ENCODE results near the gene SZT2. TPM values are rescaled to one million over a fixed set of nuclear protein-coding genes. Genes with fewer than 3 reads are reported as not detected.
A peak's percentile ranks its signal among the peaks of the same experiment; 100 is the strongest.
"Not testable (repeated sequence)": the region's sequence is repeated elsewhere in the genome, so short reads cannot be mapped to it uniquely, and the experiment has no call there.

Gene SZT2
- total RNA-seq, 1 experiment from 2014 or later, result 77.3 TPM

DNA sequence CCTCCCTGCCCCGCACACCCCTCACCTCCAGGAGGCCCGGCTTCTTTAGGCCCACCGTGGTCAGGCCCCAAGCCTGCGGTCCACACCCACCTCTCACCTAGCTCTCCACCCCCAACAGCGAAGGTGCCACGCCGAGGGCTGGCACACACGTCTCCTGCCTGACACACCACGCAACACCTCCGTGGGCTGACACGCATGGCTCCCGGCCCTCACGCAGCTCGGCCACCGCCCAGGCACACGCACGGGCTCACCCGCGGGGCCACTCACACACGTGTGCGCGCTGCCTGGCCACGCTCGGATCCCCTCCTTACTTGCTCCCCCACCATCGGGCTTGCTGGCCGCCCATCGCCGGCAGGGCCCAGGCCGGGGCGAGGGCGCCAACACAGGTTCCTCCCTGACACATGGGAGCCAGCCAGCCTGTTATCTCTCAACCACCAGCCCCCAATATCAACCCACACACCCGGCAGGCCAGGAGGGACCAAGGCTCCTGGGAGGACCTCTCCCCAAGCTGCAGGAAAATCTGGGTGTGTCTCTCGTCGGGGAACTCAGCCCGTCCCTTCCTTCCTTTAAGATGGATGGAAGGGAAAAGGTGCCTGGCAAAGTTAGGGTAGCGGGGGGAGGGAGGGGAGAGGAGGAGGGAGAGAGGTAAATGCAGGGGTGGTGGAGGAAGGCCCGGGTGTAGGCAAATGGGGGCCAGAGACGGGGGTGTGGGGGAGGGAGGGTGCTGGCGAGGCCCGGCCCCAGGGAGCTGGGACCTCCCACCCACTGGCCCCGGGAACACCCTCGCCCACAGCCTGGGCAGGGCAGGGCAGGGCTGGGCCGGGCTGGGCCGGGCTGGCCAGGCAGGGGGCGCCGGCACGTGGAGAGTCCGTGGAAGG is 22.4 kb upstream of the SZT2 start:
- H3K27ac Mint-ChIP-seq (ENCODE audit: unreplicated experiment), result peak overlapping the region; percentile 82
- CTCF ChIA-PET, result interaction anchor here (0.7 to 2.0 kb wide), 7 partner anchors 9 to 140 kb away, joined by 3 to 14 read pairs (median 3); partner anchors contain the start of gene C1orf210
- intact Hi-C loops (cut with micrococcal nuclease; ENCODE audit: unreplicated experiment), result no loop called here
- no peak for TF ChIP-seq CTCF (IDR thresholded peaks at IDR 0.05; ENCODE audit: unreplicated experiment)
- H3K4me1 Mint-ChIP-seq (ENCODE audit: low read depth, unreplicated experiment), result peaks cover 39% of the 10 kb centered on the region
- peaks cover 76% of the 10 kb centered on the region for H3K36me3 Mint-ChIP-seq (ENCODE audit: insufficient read depth, unreplicated experiment)
- DNase-seq, result peak; percentile 35
- H3K4me3 Mint-ChIP-seq (ENCODE audit: low read depth, unreplicated experiment), result peak overlapping the region; percentile 79
- H3K27me3 Mint-ChIP-seq (ENCODE audit: unreplicated experiment), result no peaks in the 10 kb centered on the region
- BruUV-seq (replicated peaks), result TSS peak; percentile 21
- H3K9me3 Mint-ChIP-seq (ENCODE audit: low read depth, unreplicated experiment), result no peaks in the 10 kb centered on the region

DNA sequence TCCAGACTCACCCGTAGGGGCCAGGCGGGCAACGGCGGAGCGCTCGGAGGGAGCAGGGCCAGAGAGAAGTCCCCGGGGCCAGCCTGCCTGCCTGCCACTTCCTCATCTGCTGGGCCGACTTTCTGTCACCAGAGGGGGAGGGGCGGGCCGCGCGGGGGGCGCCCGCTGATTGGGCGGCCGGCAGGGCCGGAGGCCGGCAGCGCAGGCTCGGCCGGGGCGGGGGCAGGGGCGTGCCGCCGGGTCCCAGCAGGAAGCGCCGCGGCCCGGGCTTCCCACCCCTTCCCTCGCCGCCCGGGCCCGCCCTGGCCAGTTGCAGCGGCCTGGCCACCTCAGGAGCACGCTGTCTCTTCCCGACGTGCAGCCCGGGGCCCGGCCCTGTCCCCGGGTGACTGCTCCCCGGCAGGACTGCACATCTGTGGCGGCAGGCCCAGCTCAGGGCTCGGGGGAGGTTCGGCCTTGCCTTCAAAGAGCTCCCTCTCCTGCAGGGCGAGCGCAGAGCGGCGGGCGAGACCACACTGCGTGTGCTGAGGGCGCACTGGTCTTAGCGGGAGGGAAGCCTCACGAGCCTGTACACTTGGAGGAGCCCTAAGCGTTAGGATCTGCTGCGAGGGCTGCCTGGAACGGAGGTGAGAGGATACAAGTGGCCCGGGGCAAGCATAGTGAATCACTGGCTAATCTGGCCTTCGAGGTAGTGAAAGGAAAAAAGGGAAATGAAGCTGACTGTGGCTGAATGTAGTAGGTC is 21.6 kb upstream of the SZT2 start, which contains the start of gene ELOVL1:
Gene ELOVL1 (minus strand): TSS at position 108 of the 742 bp plus-strand sequence. CDS start 2,402 bp downstream, outside the sequence.
- H3K27me3 Mint-ChIP-seq (ENCODE audit: unreplicated experiment), result no peaks in the 10 kb centered on the region
- peaks cover 39% of the 10 kb centered on the region for H3K4me1 Mint-ChIP-seq (ENCODE audit: low read depth, unreplicated experiment)
- CTCF ChIA-PET, result interaction anchor here (1.2 to 2.0 kb wide), 6 partner anchors 10 to 141 kb away, joined by 3 to 14 read pairs (median 4); partner anchors contain the start of gene C1orf210
- H3K9me3 Mint-ChIP-seq (ENCODE audit: low read depth, unreplicated experiment), result no peaks in the 10 kb centered on the region
- peaks cover 68% of the 10 kb centered on the region for H3K36me3 Mint-ChIP-seq (ENCODE audit: insufficient read depth, unreplicated experiment)
- TF ChIP-seq CTCF (IDR thresholded peaks at IDR 0.05; ENCODE audit: unreplicated experiment), result no peak
- peak within 1 kb of the TSS; percentile 88 for H3K27ac Mint-ChIP-seq (ENCODE audit: unreplicated experiment)
- TSS peak; percentile 90 for BruUV-seq (replicated peaks)
- intact Hi-C loops (cut with micrococcal nuclease; ENCODE audit: unreplicated experiment), result no loop called here
- DNase-seq, result peak; percentile 96
- H3K4me3 Mint-ChIP-seq (ENCODE audit: low read depth, unreplicated experiment), result peak within 1 kb of the TSS; percentile 79

DNA sequence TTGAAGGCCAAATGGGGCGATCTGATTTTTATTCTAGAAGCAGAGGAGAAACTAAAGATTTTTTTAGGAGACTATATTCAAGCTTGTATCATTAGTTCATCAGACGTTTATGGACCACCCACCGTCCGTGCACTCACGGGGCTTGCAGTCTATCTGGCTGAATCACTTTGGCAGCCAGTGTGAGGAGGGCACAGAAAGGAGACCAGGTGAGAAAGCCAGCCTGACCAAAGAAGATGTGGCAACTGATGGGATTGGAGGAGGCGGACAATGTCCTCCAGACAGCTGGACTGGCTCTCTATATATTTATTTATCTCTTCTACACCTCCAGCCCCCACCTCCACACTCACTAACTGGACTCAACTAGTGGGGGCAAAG is 21.1 kb upstream of the SZT2 start:
- CTCF ChIA-PET, result interaction anchor here (1.2 to 2.0 kb wide), 4 partner anchors 10 to 112 kb away, joined by 3 to 14 read pairs (median 10); partner anchors contain the start of gene C1orf210
- peaks cover 65% of the 10 kb centered on the region for H3K36me3 Mint-ChIP-seq (ENCODE audit: insufficient read depth, unreplicated experiment)
- no peaks in the 10 kb centered on the region for H3K27me3 Mint-ChIP-seq (ENCODE audit: unreplicated experiment)
- TF ChIP-seq CTCF (IDR thresholded peaks at IDR 0.05; ENCODE audit: unreplicated experiment), result no peak
- peak; percentile 32 for DNase-seq
- peak overlapping the region; percentile 88 for H3K27ac Mint-ChIP-seq (ENCODE audit: unreplicated experiment)
- BruUV-seq (replicated peaks), result no TSS peak
- no peaks in the 10 kb centered on the region for H3K9me3 Mint-ChIP-seq (ENCODE audit: low read depth, unreplicated experiment)
- H3K4me3 Mint-ChIP-seq (ENCODE audit: low read depth, unreplicated experiment), result peak overlapping the region; percentile 79
- H3K4me1 Mint-ChIP-seq (ENCODE audit: low read depth, unreplicated experiment), result peaks cover 38% of the 10 kb centered on the region
- intact Hi-C loops (cut with micrococcal nuclease; ENCODE audit: unreplicated experiment), result no loop called here

DNA sequence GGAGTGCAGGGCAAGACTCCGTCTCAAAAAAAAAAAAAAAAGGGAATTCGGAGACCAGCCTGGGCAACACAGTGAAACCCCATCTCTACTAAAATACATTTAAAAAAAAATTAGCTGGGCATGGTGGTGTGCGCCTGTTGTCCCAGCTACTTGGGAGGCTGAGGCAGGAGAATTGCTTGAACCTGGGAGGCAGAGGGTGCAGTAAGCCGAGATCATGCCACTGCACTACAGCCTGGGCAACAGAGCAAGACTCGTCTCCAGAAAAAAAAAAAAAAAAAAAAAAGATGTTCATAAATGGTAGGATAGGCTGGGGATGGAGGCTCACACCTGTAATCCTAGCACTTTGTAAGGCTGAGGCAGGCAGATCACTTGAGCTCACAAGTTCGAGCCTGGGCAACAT is 19.9 kb upstream of the SZT2 start:
- H3K27ac Mint-ChIP-seq (ENCODE audit: unreplicated experiment); intact Hi-C loops (cut with micrococcal nuclease; ENCODE audit: unreplicated experiment); H3K9me3 Mint-ChIP-seq (ENCODE audit: low read depth, unreplicated experiment); DNase-seq; BruUV-seq (replicated peaks); H3K27me3 Mint-ChIP-seq (ENCODE audit: unreplicated experiment): not testable (repeated sequence)
- H3K36me3 Mint-ChIP-seq (ENCODE audit: insufficient read depth, unreplicated experiment), result peaks cover 54% of the 10 kb centered on the region
- peak overlapping the region; percentile 79 for H3K4me3 Mint-ChIP-seq (ENCODE audit: low read depth, unreplicated experiment)
- peaks cover 26% of the 10 kb centered on the region for H3K4me1 Mint-ChIP-seq (ENCODE audit: low read depth, unreplicated experiment)
- CTCF ChIA-PET, result interaction anchor here (0.7 kb wide), 2 partner anchors 176 to 897 kb away, joined by 4 read pairs; no protein-coding TSS in a partner anchor
